Thoracic aorta (tissue), 2 donors: ENCODE results near the gene GADL1. TPM values are rescaled to one million over a fixed set of nuclear protein-coding genes. Genes with fewer than 3 reads are reported as not detected.

Experiments used
- ATAC-seq: fragments of 150-250 bp; one replicate; pipeline ENCODE4 v1.8.0; 2017; ENCODE audit warnings: low read depth; ENCODE audit not compliant: insufficient number of reproducible peaks, low FRiP score
- DNase-seq: peaks from one replicate; pipeline ENCODE4 v3.0.0-alpha.2; 2020; ENCODE audit warnings: low spot score
- H3K27ac ChIP-seq, 2 donors: fragments of 200-600 bp; sonication (generic); 1 replicate in 1 of 2; 2 replicates in 1 of 2; pipeline ENCODE4 v1.5.1; 2016; ENCODE audit warnings: mild to moderate bottlenecking in 2 of 2, moderate library complexity in 2 of 2
- H3K27me3 ChIP-seq: fragments of 200-600 bp; sonication (generic); replicated peaks from 2 replicates; pipeline ENCODE4 v1.6.0; 2016; ENCODE audit warnings: mild to moderate bottlenecking; ENCODE audit not compliant: insufficient read depth
- H3K36me3 ChIP-seq: fragments of 200-600 bp; sonication (generic); one replicate; pipeline ENCODE4 v1.5.1; 2016
- H3K4me1 ChIP-seq, 2 donors: fragments of 200-600 bp; sonication (generic); 1 replicate in 1 of 2; 2 replicates in 1 of 2; pipeline versions ENCODE4 v1.5.1 to v1.6.0; 2016; ENCODE audit warnings: low read depth in 2 of 2, mild to moderate bottlenecking in 1 of 2; ENCODE audit not compliant: control insufficient read depth in 1 of 2
- H3K4me3 ChIP-seq: fragments of 200-600 bp; sonication (generic); 2 replicates; pipeline ENCODE4 v1.5.1; 2016; ENCODE audit warnings: mild to moderate bottlenecking
- H3K9me3 ChIP-seq: fragments of 200-600 bp; sonication (generic); 2 replicates; pipeline ENCODE4 v1.5.1; 2016
- total RNA-seq, 2 donors: library from RNA; depleted of rRNA; stranded (reverse); fragments of >200 nt; gene quantifications; one replicate each; pipeline versions ENCODE4 v1.1.0 to v1.2.3, GENCODE V29; 2016
- TF ChIP-seq, protein P1 (sequence below): fragments of 200-600 bp; sonication (generic); IDR thresholded peaks from one replicate; pipeline ENCODE4 v1.5.1; 2019; ENCODE audit warnings: antibody characterized with exemption

Gene GADL1, protein sequence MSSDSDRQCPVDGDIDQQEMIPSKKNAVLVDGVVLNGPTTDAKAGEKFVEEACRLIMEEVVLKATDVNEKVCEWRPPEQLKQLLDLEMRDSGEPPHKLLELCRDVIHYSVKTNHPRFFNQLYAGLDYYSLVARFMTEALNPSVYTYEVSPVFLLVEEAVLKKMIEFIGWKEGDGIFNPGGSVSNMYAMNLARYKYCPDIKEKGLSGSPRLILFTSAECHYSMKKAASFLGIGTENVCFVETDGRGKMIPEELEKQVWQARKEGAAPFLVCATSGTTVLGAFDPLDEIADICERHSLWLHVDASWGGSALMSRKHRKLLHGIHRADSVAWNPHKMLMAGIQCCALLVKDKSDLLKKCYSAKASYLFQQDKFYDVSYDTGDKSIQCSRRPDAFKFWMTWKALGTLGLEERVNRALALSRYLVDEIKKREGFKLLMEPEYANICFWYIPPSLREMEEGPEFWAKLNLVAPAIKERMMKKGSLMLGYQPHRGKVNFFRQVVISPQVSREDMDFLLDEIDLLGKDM
- 1 to 10 TPM in 1 of 2 donors, under 1 TPM in 1; 0.27 to 1.1 TPM for total RNA-seq

DNA sequence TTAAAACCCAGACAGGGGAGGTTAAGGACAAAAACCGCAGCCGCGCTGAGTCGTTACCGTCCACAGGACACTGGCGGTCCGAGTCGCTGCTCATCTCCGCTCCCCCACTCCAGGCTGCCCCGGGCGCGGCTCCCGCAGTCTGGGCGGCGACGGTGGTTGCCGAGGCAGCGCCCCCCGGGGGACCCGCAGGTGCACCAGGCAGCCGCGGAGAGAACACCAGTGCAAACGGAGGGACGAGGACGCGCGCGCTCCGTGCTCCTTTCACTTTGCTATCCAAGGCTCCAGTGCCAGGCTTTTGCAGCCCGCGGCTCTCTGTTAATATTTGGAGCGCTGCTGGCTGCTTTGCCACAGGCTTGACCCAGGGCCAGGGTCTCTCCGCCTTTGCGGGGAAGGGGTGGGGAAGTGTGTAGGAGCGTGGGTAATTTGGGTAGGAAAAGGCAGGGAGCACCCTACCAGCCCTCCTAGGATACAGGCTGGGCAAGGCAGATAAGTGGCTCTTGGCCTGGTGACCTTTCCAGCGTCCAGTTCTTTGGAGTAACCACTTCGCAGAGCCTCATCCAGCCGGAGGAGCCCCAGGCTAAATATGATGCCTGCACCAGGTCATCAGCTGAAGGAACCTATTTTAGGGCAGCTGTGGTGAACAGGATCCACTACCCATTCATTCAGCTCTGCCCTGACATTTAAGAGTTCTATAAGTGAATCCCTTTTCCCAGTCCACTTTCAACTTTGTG, at the start of gene GADL1:
GADL1 (minus strand) TSS at position 141 of the 731 bp plus-strand sequence; CDS start at position 94, 47 bp downstream.
- peaks cover 0 to 7% of the 10 kb centered on the region in 2 donors for H3K4me1 ChIP-seq
- H3K9me3 ChIP-seq, result no peaks in the 10 kb centered on the region
- TF ChIP-seq, protein P1, sequence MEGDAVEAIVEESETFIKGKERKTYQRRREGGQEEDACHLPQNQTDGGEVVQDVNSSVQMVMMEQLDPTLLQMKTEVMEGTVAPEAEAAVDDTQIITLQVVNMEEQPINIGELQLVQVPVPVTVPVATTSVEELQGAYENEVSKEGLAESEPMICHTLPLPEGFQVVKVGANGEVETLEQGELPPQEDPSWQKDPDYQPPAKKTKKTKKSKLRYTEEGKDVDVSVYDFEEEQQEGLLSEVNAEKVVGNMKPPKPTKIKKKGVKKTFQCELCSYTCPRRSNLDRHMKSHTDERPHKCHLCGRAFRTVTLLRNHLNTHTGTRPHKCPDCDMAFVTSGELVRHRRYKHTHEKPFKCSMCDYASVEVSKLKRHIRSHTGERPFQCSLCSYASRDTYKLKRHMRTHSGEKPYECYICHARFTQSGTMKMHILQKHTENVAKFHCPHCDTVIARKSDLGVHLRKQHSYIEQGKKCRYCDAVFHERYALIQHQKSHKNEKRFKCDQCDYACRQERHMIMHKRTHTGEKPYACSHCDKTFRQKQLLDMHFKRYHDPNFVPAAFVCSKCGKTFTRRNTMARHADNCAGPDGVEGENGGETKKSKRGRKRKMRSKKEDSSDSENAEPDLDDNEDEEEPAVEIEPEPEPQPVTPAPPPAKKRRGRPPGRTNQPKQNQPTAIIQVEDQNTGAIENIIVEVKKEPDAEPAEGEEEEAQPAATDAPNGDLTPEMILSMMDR, result no peak
- no peaks in the 10 kb centered on the region for H3K36me3 ChIP-seq
- H3K27me3 ChIP-seq, result no peaks in the 10 kb centered on the region
- ATAC-seq, result no peak
- peak within 1 kb of the TSS; percentile 84 for H3K4me3 ChIP-seq
- DNase-seq, result no peak
- H3K27ac ChIP-seq, result no peak within 1 kb of the TSS

DNA sequence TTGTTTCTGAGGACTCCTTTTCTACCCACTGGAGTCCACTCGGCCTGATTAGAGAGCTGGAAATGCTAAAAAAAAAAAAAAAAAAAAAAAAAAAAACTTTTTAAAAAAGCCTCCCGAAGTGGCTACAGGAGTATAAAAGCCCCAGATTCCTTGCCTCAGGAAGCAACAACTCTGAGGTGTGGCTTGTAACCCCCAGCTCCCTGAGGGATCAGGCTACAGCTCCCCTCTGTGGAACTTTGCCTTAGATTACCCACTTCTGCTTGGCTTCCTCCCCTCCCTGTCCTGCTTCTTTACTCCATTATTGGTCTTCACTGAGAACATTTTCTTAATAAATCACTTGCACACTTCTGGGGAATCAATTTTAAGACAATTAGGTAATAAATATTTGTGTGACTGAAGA, 49.7 kb upstream of the GADL1 start:
- Histone ChIP-seq H3K27me3 (no peaks in the 10 kb centered on the region), H3K4me1 (no peaks in the 10 kb centered on the region), H3K36me3 (no peaks in the 10 kb centered on the region), H3K27ac (no peak overlapping the region), H3K9me3 (no peaks in the 10 kb centered on the region), H3K4me3 (no peak overlapping the region)
- ATAC-seq (no peak), DNase-seq (no peak)
- TF ChIP-seq, protein P1, result no peak

DNA sequence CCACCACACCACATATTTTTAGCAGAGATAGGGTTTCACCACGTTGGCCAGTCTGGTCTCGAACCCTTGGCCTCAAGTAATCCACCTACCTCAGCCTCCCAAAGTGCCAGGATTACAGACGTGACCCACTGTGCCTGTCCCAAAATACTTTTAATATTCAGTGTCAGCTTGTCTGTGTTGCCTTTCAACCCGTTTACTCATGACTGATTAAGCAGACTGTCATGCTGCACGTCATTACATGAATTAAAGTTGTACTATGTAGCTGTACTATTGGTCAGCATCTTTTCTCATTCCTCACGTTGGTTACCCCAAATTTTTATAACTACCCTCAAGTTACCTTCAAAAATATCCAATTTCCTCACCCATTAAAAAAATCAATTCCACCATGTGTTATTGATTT, 48.7 kb upstream of the GADL1 start:
- no peak overlapping the region for H3K4me3 ChIP-seq
- TF ChIP-seq, protein P1, result no peak
- H3K27ac ChIP-seq, result no peak overlapping the region
- H3K9me3 ChIP-seq, result no peaks in the 10 kb centered on the region
- no peaks in the 10 kb centered on the region for H3K27me3 ChIP-seq
- H3K4me1 ChIP-seq, result no peaks in the 10 kb centered on the region
- no peaks in the 10 kb centered on the region for H3K36me3 ChIP-seq
- ATAC-seq (no peak), DNase-seq (no peak)

DNA sequence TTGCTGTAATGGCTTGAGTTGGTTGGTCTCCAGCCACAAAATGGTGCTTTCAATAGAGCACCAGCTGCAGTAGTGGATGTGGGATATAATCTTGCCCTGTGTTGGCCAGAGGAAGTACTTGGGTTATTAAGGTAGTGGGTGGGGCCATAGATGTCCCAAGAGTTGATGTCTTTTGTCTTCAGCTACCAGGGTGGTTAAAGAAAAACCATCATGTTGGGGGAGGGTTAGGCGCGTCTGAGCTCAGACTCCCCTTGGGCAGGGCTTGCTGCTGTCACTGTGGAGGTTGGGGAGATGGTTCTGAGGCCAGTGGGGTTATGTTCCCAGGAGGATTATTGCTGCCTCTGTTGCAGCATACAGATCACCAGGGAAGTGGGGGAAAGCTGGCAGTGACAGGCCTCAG, 46.9 kb upstream of the GADL1 start:
- H3K36me3 ChIP-seq, result no peaks in the 10 kb centered on the region
- no peaks in the 10 kb centered on the region for H3K27me3 ChIP-seq
- TF ChIP-seq, protein P1, result no peak
- ATAC-seq (no peak), DNase-seq (no peak)
- no peaks in the 10 kb centered on the region for H3K9me3 ChIP-seq
- no peaks in the 10 kb centered on the region for H3K4me1 ChIP-seq
- H3K27ac ChIP-seq, result no peak overlapping the region
- H3K4me3 ChIP-seq, result no peak overlapping the region

DNA sequence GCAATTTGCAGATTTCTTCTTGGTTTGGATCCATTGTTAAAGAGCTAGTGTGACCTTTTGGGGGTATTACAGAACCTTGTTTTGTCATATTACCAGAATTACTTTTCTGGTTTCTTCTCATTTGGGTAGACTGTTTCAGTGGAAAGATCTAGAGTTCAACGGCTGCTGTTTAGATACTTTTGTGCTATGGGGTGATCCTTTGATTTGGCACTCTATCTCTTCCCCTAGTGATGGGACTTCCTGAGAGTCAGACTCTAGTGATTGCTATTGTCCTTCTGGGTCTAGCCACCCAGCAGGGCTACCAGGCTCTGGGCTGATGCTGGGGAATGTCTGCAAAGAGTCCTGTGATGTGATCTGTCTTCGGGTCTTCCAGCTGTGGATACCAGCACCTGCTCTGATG, 46.3 kb upstream of the GADL1 start:
- no peak for DNase-seq
- Histone ChIP-seq H3K9me3 (no peaks in the 10 kb centered on the region), H3K27ac (no peak overlapping the region), H3K4me3 (no peak overlapping the region), H3K4me1 (no peaks in the 10 kb centered on the region), H3K27me3 (no peaks in the 10 kb centered on the region), H3K36me3 (no peaks in the 10 kb centered on the region)
- ATAC-seq, result no peak
- TF ChIP-seq, protein P1, result no peak
